ENCODE measurements around the gene EHBP1. TPM values are rescaled to one million over a fixed set of nuclear protein-coding genes. Genes with fewer than 3 reads are reported as not detected.

EHBP1 gene
- polyA plus RNA-seq, 3 donors, result 4.2 to 6.1 (median 6.0) TPM

GRCh38 chr2:62806231-62806630 lies 100.7 kb downstream of the EHBP1 start:
- H3K36me3 Mint-ChIP-seq, result peaks cover 9 to 14% of the 10 kb centered on the region in 2 donors
- H3K4me1 Mint-ChIP-seq, result peaks cover 1% of the 10 kb centered on the region
- Histone ChIP-seq H3K4me2 (replicated peaks; ENCODE audit: extremely low read depth, low read length, poor library complexity, severe bottlenecking) (no peak overlapping the region), H2AFZ (ENCODE audit: insufficient read depth, low read depth, low read length, poor library complexity, severe bottlenecking) (no peak overlapping the region), H3K9me3 (replicated peaks in 1 of 2; ENCODE audit: control insufficient read depth in 1 of 2, insufficient read depth in 1 of 2, low read length in 2 of 2) (peaks cover 0 to 15% of the 10 kb centered on the region in 2 donors), H3K27ac (ENCODE audit: low read depth in 1 of 2, low read length in 2 of 2) (no peak overlapping the region), H3K36me3 (replicated peaks in 1 of 2; ENCODE audit: control insufficient read depth in 1 of 2, insufficient read depth in 2 of 2, low read length in 2 of 2) (peaks cover 0 to 5% of the 10 kb centered on the region in 2 donors), H4K20me1 (ENCODE audit: insufficient read depth, low read length) (no peaks in the 10 kb centered on the region), H3K9ac (ENCODE audit: insufficient read depth, low read length, poor library complexity, severe bottlenecking) (no peak overlapping the region), H3K79me2 (ENCODE audit: insufficient read depth, low read length) (no peaks in the 10 kb centered on the region), H3K4me1 (ENCODE audit: control insufficient read depth in 1 of 2, insufficient read depth in 2 of 2, low read length in 2 of 2) (no peaks in the 10 kb centered on the region), H3K27me3 (ENCODE audit: control insufficient read depth in 2 of 2, insufficient read depth in 2 of 2, low read length in 2 of 2) (no peaks in the 10 kb centered on the region), H3K4me3 (replicated peaks in 1 of 3; ENCODE audit: low read depth in 2 of 3, low read length in 3 of 3) (no peak overlapping the region)
- peaks cover 0 to 1% (median 1%) of the 10 kb centered on the region in 3 donors for H3K27me3 Mint-ChIP-seq (ENCODE audit: low read depth in 3 of 3)
- peaks cover 8 to 19% (median 11%) of the 10 kb centered on the region in 7 donors for H3K9me3 Mint-ChIP-seq
- no peak overlapping the region for H3K4me3 Mint-ChIP-seq
- no peak for TF ChIP-seq CTCF (IDR thresholded peaks at IDR 0.05)
- intact Hi-C loops (cut with micrococcal nuclease), result no loop called here
- H3K27ac Mint-ChIP-seq, result no peak overlapping the region
- WGBS (ENCODE audit: insufficient coverage), result no CpG with 5 or more reads among the region's 7 CpGs
- DNase-seq, result no peak

GRCh38 chr2:62808554-62808953 lies 103.0 kb downstream of the EHBP1 start:
- H3K79me2 ChIP-seq (ENCODE audit: insufficient read depth, low read length), result no peaks in the 10 kb centered on the region
- intact Hi-C loops (cut with micrococcal nuclease), result no loop called here
- H3K36me3 Mint-ChIP-seq, result peaks cover 9 to 14% of the 10 kb centered on the region in 2 donors
- peaks cover 0 to 5% of the 10 kb centered on the region in 2 donors for H3K36me3 ChIP-seq (replicated peaks in 1 of 2; ENCODE audit: control insufficient read depth in 1 of 2, insufficient read depth in 2 of 2, low read length in 2 of 2)
- H3K4me1 ChIP-seq (ENCODE audit: control insufficient read depth in 1 of 2, insufficient read depth in 2 of 2, low read length in 2 of 2), result no peaks in the 10 kb centered on the region
- H3K4me3 ChIP-seq (replicated peaks in 1 of 3; ENCODE audit: low read depth in 2 of 3, low read length in 3 of 3), result no peak overlapping the region
- H3K4me2 ChIP-seq (replicated peaks; ENCODE audit: extremely low read depth, low read length, poor library complexity, severe bottlenecking), result no peak overlapping the region
- no peak for TF ChIP-seq CTCF (IDR thresholded peaks at IDR 0.05)
- H3K27ac Mint-ChIP-seq, result peak overlapping the region in 1 of 7 donors; percentile 19
- peaks cover 8 to 19% (median 11%) of the 10 kb centered on the region in 7 donors for H3K9me3 Mint-ChIP-seq
- H3K27ac ChIP-seq (ENCODE audit: low read depth in 1 of 2, low read length in 2 of 2), result no peak overlapping the region
- no peak for DNase-seq
- no peak overlapping the region for H3K4me3 Mint-ChIP-seq
- H3K9ac ChIP-seq (ENCODE audit: insufficient read depth, low read length, poor library complexity, severe bottlenecking), result no peak overlapping the region
- no peaks in the 10 kb centered on the region for H3K27me3 ChIP-seq (ENCODE audit: control insufficient read depth in 2 of 2, insufficient read depth in 2 of 2, low read length in 2 of 2)
- H3K9me3 ChIP-seq (replicated peaks in 1 of 2; ENCODE audit: control insufficient read depth in 1 of 2, insufficient read depth in 1 of 2, low read length in 2 of 2), result peaks cover 0 to 15% of the 10 kb centered on the region in 2 donors
- no peaks in the 10 kb centered on the region for H3K4me1 Mint-ChIP-seq
- H3K27me3 Mint-ChIP-seq (ENCODE audit: low read depth in 3 of 3), result peaks cover 0 to 1% (median 1%) of the 10 kb centered on the region in 3 donors
- no CpG with 5 or more reads among the region's 2 CpGs for whole genome bisulfite sequencing (ENCODE audit: insufficient coverage)
- H4K20me1 ChIP-seq (ENCODE audit: insufficient read depth, low read length), result no peaks in the 10 kb centered on the region
- no peak overlapping the region for H2AFZ ChIP-seq (ENCODE audit: insufficient read depth, low read depth, low read length, poor library complexity, severe bottlenecking)

Data from CD14-positive monocyte (primary cell).